Prostate gland (tissue), 2 donors: Measurements from ENCODE around the gene TJP2.

Source experiments
- CTCF ChIP-seq, 4 experiments: fragments of 200-600 bp in 2 of 4; fragments of 450-650 bp in 2 of 4; sonication (generic) in 2 of 4; IDR thresholded peaks; 1 replicate in 3 of 4; 2 replicates in 1 of 4; pipeline ENCODE4 v1.5.1; 2016 to 2019; ENCODE audit warnings: antibody characterized with exemption in 4 of 4, mild to moderate bottlenecking in 2 of 4, moderate library complexity in 2 of 4
- POLR2A ChIP-seq: fragments of 450-650 bp; IDR thresholded peaks from one replicate; pipeline ENCODE4 v1.6.1; 2016; ENCODE audit warnings: antibody characterized with exemption, mild to moderate bottlenecking
- POLR2AphosphoS5 ChIP-seq: sonication (generic); formaldehyde crosslinking; IDR thresholded peaks from one replicate; pipeline ENCODE4 v1.6.1; 2017; ENCODE audit warnings: antibody characterized with exemption

DNA sequence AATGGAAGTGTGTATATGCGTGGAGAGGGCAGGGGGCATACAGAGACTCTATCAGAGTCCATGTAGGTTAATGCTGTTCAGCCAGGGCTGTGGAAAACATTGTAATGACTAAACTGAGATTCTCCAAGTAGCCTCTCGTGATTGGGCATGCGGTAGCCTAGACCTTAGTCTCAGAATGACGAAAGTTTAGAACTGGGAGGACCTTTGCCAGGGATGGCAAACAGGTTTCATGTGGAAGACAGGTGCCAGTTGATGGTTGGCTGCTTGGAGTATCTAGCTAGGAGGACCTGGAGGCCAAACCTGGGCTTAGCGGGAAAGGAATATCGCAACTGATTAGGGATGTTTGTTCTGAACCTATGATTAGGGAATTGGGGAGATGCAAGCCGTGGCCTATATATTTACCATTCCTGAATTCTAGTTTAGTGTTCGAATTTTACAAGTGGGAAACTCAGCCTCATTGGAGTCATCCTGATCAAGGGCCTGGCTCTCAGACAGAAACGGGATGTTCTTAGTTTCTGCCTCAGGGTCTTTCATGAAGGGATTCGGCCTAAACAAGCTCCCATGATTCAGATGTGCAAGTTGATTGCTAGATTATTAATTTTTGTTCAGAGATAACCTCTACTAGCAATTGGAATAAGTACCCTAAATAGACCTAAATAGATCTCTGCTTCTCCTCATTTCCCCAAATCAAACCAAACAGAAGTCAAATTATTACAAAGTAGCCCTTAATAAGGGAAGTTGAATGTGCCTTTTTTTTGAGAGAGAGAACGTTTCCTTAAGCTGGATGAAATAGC, 26.8 kb upstream of the TJP2 start:
- TF ChIP-seq CTCF (IDR thresholded peaks at IDR 0.05) (no peak), POLR2A (no peak), POLR2AphosphoS5 (no peak)
